ENCODE measurements around the gene FAM240A. TPM values are rescaled to one million over a fixed set of nuclear protein-coding genes. Genes with fewer than 3 reads are reported as not detected.

FAM240A gene
- total and polyA plus RNA-seq, 4 donors, result not detected

- peaks cover 0 to 28% (median 0%) of the 10 kb centered on the region in 4 donors for H3K36me3 ChIP-seq (ENCODE audit: control insufficient read depth in 4 of 4, insufficient read depth in 4 of 4, low read length in 4 of 4)
- 77 to 85% methylated on average over 9 of the region's 9 CpGs for WGBS, 2 donors
- H3K27ac ChIP-seq (ENCODE audit: low read depth in 1 of 2, low read length in 1 of 2), result no peak overlapping the region
- TF ChIP-seq CTCF (IDR thresholded peaks at IDR 0.05; ENCODE audit: control extremely low read depth, extremely low read depth), result no peak
- H3K9ac ChIP-seq (ENCODE audit: insufficient read depth in 1 of 2, low read length in 2 of 2), result no peak overlapping the region
- no peak overlapping the region for H3K4me3 ChIP-seq
- DNase-seq (peak in 1 of 3 donors; percentile 9), ATAC-seq (ENCODE audit: insufficient read depth, low FRiP score) (no peak)
- peaks cover 0 to 3% (median 0%) of the 10 kb centered on the region in 5 donors for H3K4me1 ChIP-seq (ENCODE audit: control insufficient read depth in 5 of 5, insufficient read depth in 5 of 5, low read length in 5 of 5)
- no peaks in the 10 kb centered on the region for H3K27me3 ChIP-seq (ENCODE audit: control insufficient read depth in 3 of 3, insufficient read depth in 3 of 3, low read length in 2 of 3)
- no peaks in the 10 kb centered on the region for H3K9me3 ChIP-seq (ENCODE audit: control insufficient read depth in 4 of 4, insufficient read depth in 3 of 4, low read length in 3 of 4)
Measured at GRCh38 chr3:46669191-46669999, 57.1 kb downstream of the FAM240A start.

GRCh38 chr3:46670000-46670890 is 57.9 kb downstream of the FAM240A start:
- H3K27me3 ChIP-seq (ENCODE audit: control insufficient read depth in 3 of 3, insufficient read depth in 3 of 3, low read length in 2 of 3), result no peaks in the 10 kb centered on the region
- no peaks in the 10 kb centered on the region for H3K9me3 ChIP-seq (ENCODE audit: control insufficient read depth in 4 of 4, insufficient read depth in 3 of 4, low read length in 3 of 4)
- WGBS, 2 donors, result 84 to 92% methylated on average over 17 of the region's 17 CpGs
- TF ChIP-seq CTCF (IDR thresholded peaks at IDR 0.05; ENCODE audit: control extremely low read depth, extremely low read depth), result no peak
- H3K36me3 ChIP-seq (ENCODE audit: control insufficient read depth in 4 of 4, insufficient read depth in 4 of 4, low read length in 4 of 4), result peaks cover 0 to 34% (median 0%) of the 10 kb centered on the region in 4 donors
- no peak overlapping the region for H3K4me3 ChIP-seq
- ATAC-seq (ENCODE audit: insufficient read depth, low FRiP score), result no peak
- peak in 1 of 3 donors; percentile 7 for DNase-seq
- H3K4me1 ChIP-seq (ENCODE audit: control insufficient read depth in 5 of 5, insufficient read depth in 5 of 5, low read length in 5 of 5), result peaks cover 0 to 3% (median 0%) of the 10 kb centered on the region in 5 donors
- no peak overlapping the region for H3K27ac ChIP-seq (ENCODE audit: low read depth in 1 of 2, low read length in 1 of 2)
- no peak overlapping the region for H3K9ac ChIP-seq (ENCODE audit: insufficient read depth in 1 of 2, low read length in 2 of 2)

- H3K27ac ChIP-seq (ENCODE audit: low read depth in 1 of 2, low read length in 1 of 2), result no peak overlapping the region
- WGBS, 2 donors, result 93 to 96% methylated on average over 4 of the region's 4 CpGs
- peaks cover 0 to 3% (median 0%) of the 10 kb centered on the region in 5 donors for H3K4me1 ChIP-seq (ENCODE audit: control insufficient read depth in 5 of 5, insufficient read depth in 5 of 5, low read length in 5 of 5)
- no peaks in the 10 kb centered on the region for H3K27me3 ChIP-seq (ENCODE audit: control insufficient read depth in 3 of 3, insufficient read depth in 3 of 3, low read length in 2 of 3)
- no peaks in the 10 kb centered on the region for H3K9me3 ChIP-seq (ENCODE audit: control insufficient read depth in 4 of 4, insufficient read depth in 3 of 4, low read length in 3 of 4)
- no peak for TF ChIP-seq CTCF (IDR thresholded peaks at IDR 0.05; ENCODE audit: control extremely low read depth, extremely low read depth)
- peaks cover 0 to 37% (median 0%) of the 10 kb centered on the region in 4 donors for H3K36me3 ChIP-seq (ENCODE audit: control insufficient read depth in 4 of 4, insufficient read depth in 4 of 4, low read length in 4 of 4)
- H3K4me3 ChIP-seq, result no peak overlapping the region
- no peak for ATAC-seq (ENCODE audit: insufficient read depth, low FRiP score)
- no peak for DNase-seq
- no peak overlapping the region for H3K9ac ChIP-seq (ENCODE audit: insufficient read depth in 1 of 2, low read length in 2 of 2)
Measured at GRCh38 chr3:46670891-46671427, 58.6 kb downstream of the FAM240A start.

Measured in lung (tissue), 12 donors.